Esophagus (tissue), 2 donors: ENCODE results near the gene PSMB3. TPM values are rescaled to one million over a fixed set of nuclear protein-coding genes. Genes with fewer than 3 reads are reported as not detected.
"Not testable (repeated sequence)": the region's sequence is repeated elsewhere in the genome, so short reads cannot be mapped to it uniquely, and the experiment has no call there.

ENCODE experiments used
- H3K27ac ChIP-seq, 2 donors: one replicate each; pipeline ENCODE4 v1.5.1; 2013; ENCODE audit warnings: low read depth in 2 of 2, mild to moderate bottlenecking in 2 of 2, inconsistent platforms in 1 of 2, low read length in 1 of 2, moderate library complexity in 1 of 2
- H3K27me3 ChIP-seq, 2 donors: one replicate each; pipeline ENCODE4 v1.6.1; 2013; ENCODE audit warnings: low read length in 2 of 2, control low read depth in 1 of 2, mild to moderate bottlenecking in 1 of 2; ENCODE audit not compliant: insufficient read depth in 2 of 2, control insufficient read depth in 1 of 2
- H3K36me3 ChIP-seq, 2 donors: one replicate each; pipeline ENCODE4 v1.6.1; 2013; ENCODE audit warnings: low read length in 1 of 2; ENCODE audit not compliant: control insufficient read depth in 2 of 2, insufficient read depth in 2 of 2
- H3K4me1 ChIP-seq, 2 donors: one replicate each; pipeline ENCODE4 v1.6.1; 2013; ENCODE audit warnings: low read length in 1 of 2; ENCODE audit not compliant: control insufficient read depth in 2 of 2, insufficient read depth in 2 of 2
- H3K4me3 ChIP-seq, 2 donors: one replicate each; pipeline ENCODE4 v1.5.1; 2013; ENCODE audit warnings: low read length in 2 of 2, mild to moderate bottlenecking in 2 of 2, low read depth in 1 of 2, moderate library complexity in 1 of 2
- H3K9me3 ChIP-seq, 2 donors: one replicate each; pipeline ENCODE4 v1.6.1; 2013; ENCODE audit warnings: mild to moderate bottlenecking in 2 of 2, low read depth in 1 of 2, low read length in 1 of 2, moderate library complexity in 1 of 2; ENCODE audit not compliant: control insufficient read depth in 2 of 2, insufficient read depth in 1 of 2
- WGBS, 2 donors: extraction: QIAGEN DNeasy Blood & Tissue Kit; methylation state at CpG; one replicate each; pipeline ENCODE4 v1.1.7; 2013; 5-methylcytosine and 5-hydroxymethylcytosine counted together
- polyA plus RNA-seq, 2 donors: library from polyadenylated mRNA; stranded (reverse); fragments of 200-250 nt; gene quantifications; one replicate each; pipeline ENCODE4 v1.2.3, GENCODE V29; 2013
- donor health status: healthy with polysubstance abuse.
- donor health status: Bipolar disorder and iron deficiency.

PSMB3 gene
- polyA plus RNA-seq, 2 donors, result 198 to 204 TPM

DNA sequence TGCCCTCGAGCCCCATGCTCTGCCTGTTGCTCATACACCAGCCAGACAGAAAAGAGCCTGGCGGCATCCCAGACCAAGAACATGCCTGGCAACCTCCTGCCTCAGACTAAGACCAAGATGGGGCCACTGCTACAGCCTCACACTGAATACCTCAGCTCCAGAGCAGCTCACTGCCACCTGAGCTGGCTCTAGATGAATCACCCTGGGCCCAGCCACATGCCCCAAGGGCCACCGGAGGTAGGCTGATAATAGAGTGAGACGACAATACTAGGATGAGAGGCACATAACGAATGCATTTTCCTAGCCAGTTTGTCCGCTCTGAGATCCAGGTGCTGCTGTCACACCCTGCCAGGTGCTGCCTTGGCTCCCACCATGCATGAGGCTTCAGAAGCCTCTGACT, 33.8 kb downstream of the PSMB3 start:
- Histone ChIP-seq H3K27ac (peak overlapping the region; percentile 17 to 19), H3K36me3 (peaks cover 20 to 30% of the 10 kb centered on the region in 2 donors)

DNA sequence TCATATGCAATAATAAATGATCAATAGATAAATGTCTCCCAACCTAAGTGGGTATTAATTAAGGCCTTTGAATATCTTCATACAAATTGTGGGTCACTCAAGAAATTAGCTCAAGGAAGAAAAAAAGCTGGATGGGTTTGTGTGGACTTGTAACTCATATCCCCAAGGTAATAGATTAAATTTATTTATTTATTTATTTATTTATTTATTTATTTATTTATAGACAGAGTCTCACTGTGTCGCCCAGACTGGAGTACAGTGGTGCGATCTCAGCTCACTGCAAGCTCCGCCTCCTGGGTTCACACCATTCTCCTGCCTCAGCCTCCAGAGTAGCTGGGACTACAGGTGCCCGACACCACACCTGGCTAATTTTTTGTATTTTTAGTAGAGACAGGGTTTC, 35.5 kb downstream of the PSMB3 start:
- H3K27ac ChIP-seq, H3K9me3 ChIP-seq, H3K4me1 ChIP-seq, H3K4me3 ChIP-seq, H3K27me3 ChIP-seq: not testable (repeated sequence)
- WGBS, 2 donors, result 97 to 98% methylated on average over 4 of the region's 4 CpGs
- peaks cover 10 to 20% of the 10 kb centered on the region in 2 donors for H3K36me3 ChIP-seq

More for the DNA sequence above, 33.8 kb downstream of the PSMB3 start:
- H3K4me3 ChIP-seq, result no peak overlapping the region
- H3K9me3 ChIP-seq, result no peaks in the 10 kb centered on the region
- 51 to 63% methylated on average over 6 of the region's 6 CpGs for WGBS, 2 donors
- peaks cover 2 to 3% of the 10 kb centered on the region in 2 donors for H3K4me1 ChIP-seq
- H3K27me3 ChIP-seq, result no peaks in the 10 kb centered on the region

DNA sequence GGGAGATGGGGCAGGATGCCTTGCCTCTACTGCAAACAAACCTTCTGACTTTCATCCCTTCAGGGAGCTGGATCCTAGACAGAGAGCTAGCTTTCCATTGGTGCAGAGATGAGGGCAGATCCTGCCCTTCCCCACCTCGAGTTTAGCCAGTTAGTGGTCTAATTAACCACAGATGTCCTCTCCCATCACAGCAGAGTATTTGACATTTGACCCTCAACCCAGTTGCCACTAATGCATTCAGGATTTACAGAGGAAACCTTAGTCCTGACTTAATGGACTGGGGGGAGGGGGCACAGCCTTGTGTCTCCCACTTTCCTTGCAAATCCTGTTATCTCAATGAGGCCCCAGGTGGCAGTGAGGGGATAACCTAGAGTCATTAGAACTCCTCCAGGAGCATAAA, 36.6 kb downstream of the PSMB3 start:
- Histone ChIP-seq H3K4me1 (peaks cover 0 to 4% of the 10 kb centered on the region in 2 donors), H3K9me3 (no peaks in the 10 kb centered on the region), H3K27ac (no peak overlapping the region), H3K27me3 (no peaks in the 10 kb centered on the region), H3K36me3 (peaks cover 10 to 14% of the 10 kb centered on the region in 2 donors), H3K4me3 (no peak overlapping the region)
- WGBS, 2 donors, result 5 to 18% methylated on average over 1 of the region's 1 CpG

DNA sequence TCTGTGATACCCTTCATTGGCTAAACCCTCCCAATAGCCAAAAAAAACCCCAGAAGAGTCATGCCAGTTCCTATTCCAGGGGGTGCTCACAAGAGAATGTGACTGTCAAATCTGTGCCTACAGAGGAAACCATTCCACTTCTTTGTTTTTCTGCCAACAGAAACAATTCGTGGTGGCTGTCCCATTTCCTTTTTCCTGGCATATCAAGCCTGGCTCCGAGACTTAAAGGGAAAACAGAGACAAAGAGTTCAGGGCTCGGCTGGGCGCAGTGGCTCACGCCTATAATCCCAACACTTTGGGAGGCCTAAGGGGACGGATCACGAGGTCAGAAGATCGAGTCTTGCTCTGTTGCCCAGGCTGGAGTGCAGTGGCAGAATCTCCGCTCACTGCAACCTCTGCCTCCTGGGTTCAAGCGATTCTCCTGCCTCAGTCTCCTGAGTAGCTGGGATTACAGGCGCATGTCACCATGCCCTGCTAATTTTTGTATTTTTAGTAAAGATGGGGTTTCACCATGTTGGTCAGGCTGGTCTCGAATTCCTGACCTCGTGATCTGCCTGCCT, 37.7 kb downstream of the PSMB3 start:
- WGBS, 2 donors, result 73 to 77% methylated on average over 13 of the region's 13 CpGs
- H3K27ac ChIP-seq, H3K27me3 ChIP-seq, H3K4me1 ChIP-seq, H3K4me3 ChIP-seq, H3K9me3 ChIP-seq: not testable (repeated sequence)
- H3K36me3 ChIP-seq, result peaks cover 10 to 14% of the 10 kb centered on the region in 2 donors

DNA sequence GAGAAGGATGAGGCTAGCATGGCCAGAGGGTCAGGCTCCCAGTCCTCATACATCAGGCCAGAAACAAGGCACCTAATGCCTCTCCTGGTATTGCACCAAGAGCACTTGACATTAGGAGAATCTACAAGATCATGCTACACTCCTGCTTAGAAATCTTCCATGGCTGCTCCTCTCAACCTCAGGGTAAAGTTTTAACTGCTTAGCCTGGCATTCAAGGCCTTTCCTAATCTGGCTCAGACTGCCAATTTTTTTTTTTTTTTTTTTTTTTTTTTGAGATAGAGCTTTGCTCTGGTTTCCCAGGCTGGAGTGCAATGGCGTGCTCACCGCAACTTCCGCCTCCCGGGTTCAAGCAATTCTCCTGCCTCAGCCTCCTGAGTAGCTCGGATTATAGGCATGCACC, 38.6 kb downstream of the PSMB3 start:
- no peaks in the 10 kb centered on the region for H3K27me3 ChIP-seq
- H3K4me3 ChIP-seq, result no peak overlapping the region
- peaks cover 5 to 8% of the 10 kb centered on the region in 2 donors for H3K36me3 ChIP-seq
- H3K9me3 ChIP-seq, result no peaks in the 10 kb centered on the region
- peaks cover 0 to 4% of the 10 kb centered on the region in 2 donors for H3K4me1 ChIP-seq
- no peak overlapping the region for H3K27ac ChIP-seq
- 98 to 99% methylated on average over 5 of the region's 5 CpGs for WGBS, 2 donors

DNA sequence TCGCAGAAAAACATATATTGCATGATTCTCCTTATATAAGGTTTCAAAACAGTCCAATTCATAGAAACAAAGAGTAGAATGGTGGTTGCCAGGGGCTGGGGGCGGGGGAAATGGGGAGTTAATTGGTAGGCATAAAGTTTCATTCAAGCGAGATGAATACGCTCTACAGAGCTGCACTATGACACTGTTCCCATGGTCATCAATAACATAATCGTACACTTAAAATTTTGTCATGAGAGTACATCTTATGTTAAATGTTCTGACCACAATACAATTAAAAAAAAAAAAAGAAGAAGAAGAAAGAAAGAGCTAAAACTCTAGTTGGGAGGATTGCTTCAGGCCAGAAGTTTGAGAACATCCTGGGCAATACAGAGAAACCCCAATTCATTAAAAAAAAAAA, 41.7 kb downstream of the PSMB3 start:
- Histone ChIP-seq H3K4me1 (peaks cover 6 to 9% of the 10 kb centered on the region in 2 donors), H3K27ac (no peak overlapping the region), H3K9me3 (no peaks in the 10 kb centered on the region), H3K27me3 (no peaks in the 10 kb centered on the region), H3K4me3 (no peak overlapping the region), H3K36me3 (peaks cover 0 to 3% of the 10 kb centered on the region in 2 donors)
- WGBS, 2 donors, result 94 to 97% methylated on average over 5 of the region's 5 CpGs

DNA sequence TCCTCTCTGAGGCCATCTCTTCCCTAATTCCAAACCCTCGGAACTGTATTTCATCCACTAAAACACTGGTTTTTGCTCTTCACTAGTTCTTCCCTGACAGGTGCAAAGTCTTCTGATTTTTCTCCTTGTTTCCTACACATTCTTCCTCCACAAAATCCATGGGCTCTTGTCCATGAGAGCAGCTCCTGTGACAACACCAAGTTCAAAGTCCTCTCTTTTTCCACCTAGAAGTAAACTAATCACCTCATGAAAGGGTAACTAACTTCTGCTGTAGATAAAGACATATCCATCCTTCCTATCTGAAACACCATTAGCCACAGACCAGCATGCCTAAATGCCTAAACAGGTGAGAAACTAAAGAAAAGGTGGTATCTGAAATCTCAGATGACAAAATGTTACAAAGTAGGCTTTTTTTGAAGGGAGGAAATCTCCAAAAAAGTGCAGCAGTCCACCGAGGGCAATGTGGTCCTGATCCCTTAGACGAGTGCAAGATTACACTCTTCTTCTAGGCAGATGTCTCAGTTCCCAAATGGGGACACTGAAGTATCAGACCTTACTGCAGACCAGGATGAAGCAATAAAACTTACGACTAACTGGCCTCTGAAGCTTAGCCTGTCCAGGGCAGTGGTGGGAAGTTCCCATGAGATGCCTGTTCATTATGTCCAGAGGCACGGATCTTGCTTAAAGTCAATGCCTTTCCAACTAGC, 44.1 kb downstream of the PSMB3 start:
- no peaks in the 10 kb centered on the region for H3K9me3 ChIP-seq
- H3K27ac ChIP-seq, result peak overlapping the region in 1 of 2 donors; percentile 0
- 67 to 74% methylated on average over 5 of the region's 5 CpGs for WGBS, 2 donors
- peaks cover 6 to 9% of the 10 kb centered on the region in 2 donors for H3K4me1 ChIP-seq
- H3K4me3 ChIP-seq, result peak overlapping the region in 1 of 2 donors; percentile 14
- peaks cover 3 to 4% of the 10 kb centered on the region in 2 donors for H3K36me3 ChIP-seq
- H3K27me3 ChIP-seq, result no peaks in the 10 kb centered on the region

DNA sequence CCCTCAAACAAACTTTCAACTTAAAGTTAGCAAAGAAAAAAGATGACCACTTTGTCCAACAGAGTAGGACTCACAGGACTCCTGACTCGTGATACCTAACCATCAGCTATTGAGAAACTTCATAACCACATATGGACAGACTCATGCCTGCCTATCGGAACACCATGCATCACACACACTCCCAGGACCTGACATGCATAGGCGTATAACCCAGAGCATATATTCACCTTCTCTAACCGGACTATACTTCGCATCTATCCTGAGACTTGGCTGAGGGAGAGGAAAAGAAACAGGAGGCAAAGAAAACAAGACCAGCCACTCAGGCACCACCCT, 44.6 kb downstream of the PSMB3 start:
- Histone ChIP-seq H3K27ac (peak overlapping the region in 1 of 2 donors; percentile 37), H3K9me3 (no peaks in the 10 kb centered on the region), H3K4me3 (peak overlapping the region in 1 of 2 donors; percentile 14), H3K27me3 (no peaks in the 10 kb centered on the region), H3K36me3 (peaks cover 8% of the 10 kb centered on the region in 2 donors), H3K4me1 (peaks cover 6 to 9% of the 10 kb centered on the region in 2 donors)
- WGBS, 2 donors, result 71 to 75% methylated on average over 5 of the region's 5 CpGs

DNA sequence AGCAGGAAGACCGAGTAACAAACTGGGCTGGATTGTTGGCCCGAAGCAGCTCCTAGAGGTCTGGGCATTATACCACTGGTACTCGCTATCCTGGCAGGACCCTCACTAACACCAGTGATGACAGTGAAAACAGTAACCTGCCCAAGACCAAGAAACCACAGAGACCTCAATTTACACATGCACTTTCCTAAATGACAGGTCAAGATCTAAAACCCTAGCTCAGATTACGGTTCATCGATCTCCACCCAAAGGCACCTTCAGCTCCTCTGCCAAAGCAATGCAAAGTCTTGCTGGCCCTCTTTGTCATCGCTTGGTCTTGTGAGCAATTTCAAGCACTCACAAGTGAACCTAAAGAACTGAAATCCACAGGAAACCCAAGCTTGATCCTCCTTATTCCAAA, 45.3 kb downstream of the PSMB3 start:
- 70 to 77% methylated on average over 6 of the region's 6 CpGs for WGBS, 2 donors
- H3K36me3 ChIP-seq, result peaks cover 10 to 12% of the 10 kb centered on the region in 2 donors
- H3K4me1 ChIP-seq, result peaks cover 6 to 9% of the 10 kb centered on the region in 2 donors
- peak overlapping the region in 1 of 2 donors; percentile 59 for H3K4me3 ChIP-seq
- no peak overlapping the region for H3K27ac ChIP-seq
- H3K27me3 ChIP-seq, result no peaks in the 10 kb centered on the region
- no peaks in the 10 kb centered on the region for H3K9me3 ChIP-seq
